ENCODE measurements around the gene ART3. TPM values are rescaled to one million over a fixed set of nuclear protein-coding genes. Genes with fewer than 3 reads are reported as not detected.

ART3 gene
- total and polyA plus RNA-seq, 2 of the 8 experiments (the other 6 are each of a cell fraction or from before 2014, with no cell fraction given) = 0.21 to 0.63 TPM

- no peaks in the 10 kb centered on the region for H3K23me2 ChIP-seq (ENCODE audit: low read depth, low read length)
- no peaks in the 10 kb centered on the region for H3K9me3 ChIP-seq (ENCODE audit: insufficient read depth in 2 of 2, low read depth in 1 of 2, low read length in 1 of 2)
- no peak overlapping the region for H3K4me2 ChIP-seq (ENCODE audit: insufficient read depth in 1 of 2, low read depth in 2 of 2, low read length in 2 of 2)
- no peak overlapping the region for H2BK15ac ChIP-seq (ENCODE audit: low read length)
- H3K23ac ChIP-seq (ENCODE audit: insufficient read length) = no peak overlapping the region
- no peaks in the 10 kb centered on the region for H3K79me2 ChIP-seq (ENCODE audit: control insufficient read depth in 1 of 2, insufficient read depth in 2 of 2, low read length in 2 of 2)
- no peaks in the 10 kb centered on the region for H3K79me1 ChIP-seq (ENCODE audit: low read depth, low read length)
- H3K56ac ChIP-seq (replicated peaks; ENCODE audit: insufficient read length, low read depth, low read length) = no peak overlapping the region
- H4K20me1 ChIP-seq (replicated peaks in 1 of 2; ENCODE audit: control insufficient read depth in 1 of 2, insufficient read depth in 2 of 2, low read length in 2 of 2) = no peaks in the 10 kb centered on the region
- no peak for DNase-seq (ENCODE audit: low read depth in 1 of 2, low spot score in 2 of 2)
- no peak overlapping the region for H4K91ac ChIP-seq (replicated peaks; ENCODE audit: insufficient read length, low read length)
- H2BK120ac ChIP-seq (replicated peaks; ENCODE audit: low read depth, low read length) = no peak overlapping the region
- no peak overlapping the region for H3K27ac ChIP-seq (ENCODE audit: low read depth, low read length)
- H3K9ac ChIP-seq (replicated peaks in 1 of 4; ENCODE audit: extremely low read depth in 1 of 4, low read depth in 3 of 4, low read length in 3 of 4) = no peak overlapping the region
- H2BK5ac ChIP-seq (ENCODE audit: low read depth, low read length) = no peak overlapping the region
- ChIA-PET POLR2A (ENCODE audit: partially characterized antibody) (no interaction called here), CTCF (ENCODE audit: partially characterized antibody) (interaction anchor here (0.7 to 5.1 kb wide), 7 partner anchors 10 to 191 kb away, joined by 3 to 27 read pairs (median 9); no protein-coding TSS in a partner anchor)
- H3K18ac ChIP-seq (ENCODE audit: extremely low read depth, low read length) = no peak overlapping the region
- WGBS, 2 experiments (ENCODE audit: extremely low coverage in 1 of 2, insufficient coverage in 1 of 2, insufficient read length in 1 of 2, insufficient replicate concordance in 2 of 2, low coverage in 1 of 2, low lambda C conversion rate in 2 of 2, missing lambda C conversion rate in 1 of 2) = 77% methylated on average over 4 of the region's 4 CpGs; no CpG with 5 or more reads in 1 of the 2 experiments
- peaks cover 0 to 2% (median 1%) of the 10 kb centered on the region in 4 experiments; a peak in 3 of 7 replicates for H3K27me3 ChIP-seq (replicated peaks in 1 of 4; ENCODE audit: control insufficient read depth in 3 of 4, extremely low read depth in 1 of 4, insufficient read depth in 3 of 4, low read length in 3 of 4)
- no peak overlapping the region for H4K5ac ChIP-seq (ENCODE audit: insufficient read length, low read depth, low read length)
- H3K36me3 ChIP-seq (ENCODE audit: control insufficient read depth in 2 of 4, insufficient read depth in 4 of 4, low read length in 3 of 4) = no peaks in the 10 kb centered on the region
- no peak overlapping the region for H3K4me3 ChIP-seq (ENCODE audit: extremely low read depth in 1 of 4, insufficient read depth in 2 of 4, low read depth in 3 of 4, low read length in 4 of 4)
- no peaks in the 10 kb centered on the region for H3K4me1 ChIP-seq (replicated peaks in 1 of 4; ENCODE audit: control insufficient read depth in 3 of 4, insufficient read depth in 4 of 4, low read length in 3 of 4)
- H2BK12ac ChIP-seq (ENCODE audit: low read depth, low read length) = no peak overlapping the region
- H2AFZ ChIP-seq (ENCODE audit: low read length) = no peak overlapping the region
- no peak overlapping the region for H4K8ac ChIP-seq (ENCODE audit: extremely low read depth, insufficient read depth, low read length)
- no peak overlapping the region for H2BK20ac ChIP-seq (ENCODE audit: low read length)
- no peak overlapping the region for H3K4ac ChIP-seq (replicated peaks; ENCODE audit: insufficient read length, low read depth, low read length)
- H3K14ac ChIP-seq (ENCODE audit: insufficient read length) = no peak overlapping the region
- FAIRE-seq = peak; percentile 81
- H2AK5ac ChIP-seq (ENCODE audit: low read depth, low read length) = no peak overlapping the region
- TF ChIP-seq JUN (IDR thresholded peaks at IDR 0.05; ENCODE audit: low read depth, low read length) (no peak), TEAD4 (IDR thresholded peaks at IDR 0.05; ENCODE audit: low read depth, low read length) (peak; percentile 46; the same call in 1 of the 2 replicates), TCF12 (IDR thresholded peaks at IDR 0.05; ENCODE audit: low read depth, low read length) (peak; percentile 94), CHD1 (IDR thresholded peaks at IDR 0.05; ENCODE audit: low read depth, low read length) (no peak), RNF2 (IDR thresholded peaks at IDR 0.05; ENCODE audit: borderline replicate concordance, low read depth, low read length, missing control alignments, poor library complexity, severe bottlenecking) (no peak)
These were observed 31.9 kb downstream of the ART3 start for GRCh38 chr4:76106442-76106841.
